HFF-Myc (cell line): Measurements from ENCODE around the gene SPRR3.

Source experiments
- DNase-seq: peaks from one replicate; pipeline ENCODE4 v3.0.0-alpha.2; 2011; ENCODE audit warnings: low read depth; ENCODE audit errors: extremely low read depth
- H3K4me3 ChIP-seq: replicated peaks from 2 replicates; pipeline ENCODE4 v1.5.1; 2011; ENCODE audit warnings: low read depth, mild to moderate bottlenecking, control low read depth, low read length
- TF ChIP-seq, protein P1 (sequence below): IDR thresholded peaks from 2 replicates; pipeline ENCODE4 v1.5.1; 2012; ENCODE audit warnings: mild to moderate bottlenecking, low read depth, low read length, control low read depth; ENCODE audit errors: missing control alignments

Gene SPRR3, protein sequence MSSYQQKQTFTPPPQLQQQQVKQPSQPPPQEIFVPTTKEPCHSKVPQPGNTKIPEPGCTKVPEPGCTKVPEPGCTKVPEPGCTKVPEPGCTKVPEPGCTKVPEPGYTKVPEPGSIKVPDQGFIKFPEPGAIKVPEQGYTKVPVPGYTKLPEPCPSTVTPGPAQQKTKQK

DNA sequence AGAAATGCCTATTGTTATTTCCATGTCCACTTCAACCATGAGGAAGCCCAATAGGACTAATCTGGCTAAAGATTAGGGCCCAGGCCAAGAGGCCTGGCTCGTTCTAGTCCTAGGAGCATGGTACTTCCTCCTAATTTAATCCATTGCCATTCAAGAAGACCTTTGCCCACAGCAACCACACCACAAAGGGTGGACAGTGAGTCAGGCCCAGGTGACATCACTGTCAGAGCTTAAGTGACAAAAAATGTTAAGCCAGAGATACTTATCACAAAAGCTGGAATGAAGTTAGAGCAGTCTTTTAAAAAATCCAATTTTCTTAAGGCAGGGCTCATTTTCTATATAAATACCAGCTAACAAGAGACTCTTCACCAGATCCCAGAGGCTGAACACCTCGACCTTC is at the start of gene SPRR3:
Gene SPRR3 (plus strand): TSS at position 368 of the 400 bp plus-strand sequence. CDS start 1,272 bp downstream, outside the sequence.
- TF ChIP-seq, protein P1, sequence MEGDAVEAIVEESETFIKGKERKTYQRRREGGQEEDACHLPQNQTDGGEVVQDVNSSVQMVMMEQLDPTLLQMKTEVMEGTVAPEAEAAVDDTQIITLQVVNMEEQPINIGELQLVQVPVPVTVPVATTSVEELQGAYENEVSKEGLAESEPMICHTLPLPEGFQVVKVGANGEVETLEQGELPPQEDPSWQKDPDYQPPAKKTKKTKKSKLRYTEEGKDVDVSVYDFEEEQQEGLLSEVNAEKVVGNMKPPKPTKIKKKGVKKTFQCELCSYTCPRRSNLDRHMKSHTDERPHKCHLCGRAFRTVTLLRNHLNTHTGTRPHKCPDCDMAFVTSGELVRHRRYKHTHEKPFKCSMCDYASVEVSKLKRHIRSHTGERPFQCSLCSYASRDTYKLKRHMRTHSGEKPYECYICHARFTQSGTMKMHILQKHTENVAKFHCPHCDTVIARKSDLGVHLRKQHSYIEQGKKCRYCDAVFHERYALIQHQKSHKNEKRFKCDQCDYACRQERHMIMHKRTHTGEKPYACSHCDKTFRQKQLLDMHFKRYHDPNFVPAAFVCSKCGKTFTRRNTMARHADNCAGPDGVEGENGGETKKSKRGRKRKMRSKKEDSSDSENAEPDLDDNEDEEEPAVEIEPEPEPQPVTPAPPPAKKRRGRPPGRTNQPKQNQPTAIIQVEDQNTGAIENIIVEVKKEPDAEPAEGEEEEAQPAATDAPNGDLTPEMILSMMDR = no peak
- DNase-seq = no peak
- H3K4me3 ChIP-seq = no peak within 1 kb of the TSS

DNA sequence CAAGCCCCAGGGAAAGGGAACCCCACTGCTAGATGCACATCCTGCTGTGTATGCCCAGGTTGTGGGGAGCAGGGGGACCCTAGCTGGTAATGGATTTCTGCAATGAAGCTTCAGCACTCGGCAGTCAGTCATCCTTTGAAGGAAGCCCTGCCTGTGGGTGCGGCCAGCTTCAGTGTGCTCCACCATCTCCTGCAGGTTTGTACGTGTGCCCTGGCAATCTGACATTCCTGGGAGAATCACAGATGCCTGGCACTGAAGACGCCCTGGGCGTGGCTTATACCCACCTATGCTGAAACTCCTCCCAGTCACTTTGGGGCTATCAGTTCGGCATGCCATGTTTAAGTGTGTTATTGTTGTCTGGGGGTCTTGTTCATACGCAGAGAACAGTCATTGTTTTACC is 47.8 kb upstream of the SPRR3 start:
- DNase-seq = no peak
- TF ChIP-seq, protein P1 = no peak
- H3K4me3 ChIP-seq = no peak overlapping the region

DNA sequence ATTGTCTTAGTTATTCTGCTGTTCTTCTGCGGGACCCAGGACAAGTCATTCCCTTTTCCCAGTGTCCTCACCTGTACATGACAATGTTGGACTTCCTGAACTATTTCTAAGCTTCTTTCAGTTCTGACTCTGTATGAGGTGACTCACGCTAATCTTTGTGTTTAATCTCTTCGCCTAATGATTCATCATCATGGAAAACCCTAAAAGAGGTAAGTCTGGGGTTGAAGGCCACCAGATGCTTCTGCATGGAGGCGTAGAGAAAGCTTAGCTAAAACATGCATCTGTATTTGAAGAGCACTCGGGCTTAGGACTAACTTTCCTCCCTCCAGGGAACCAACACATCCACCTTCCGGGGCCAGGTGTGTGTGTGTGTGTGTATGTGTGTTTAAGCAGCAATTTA is 47.1 kb upstream of the SPRR3 start:
- DNase-seq = no peak
- TF ChIP-seq, protein P1 = no peak
- H3K4me3 ChIP-seq = no peak overlapping the region

DNA sequence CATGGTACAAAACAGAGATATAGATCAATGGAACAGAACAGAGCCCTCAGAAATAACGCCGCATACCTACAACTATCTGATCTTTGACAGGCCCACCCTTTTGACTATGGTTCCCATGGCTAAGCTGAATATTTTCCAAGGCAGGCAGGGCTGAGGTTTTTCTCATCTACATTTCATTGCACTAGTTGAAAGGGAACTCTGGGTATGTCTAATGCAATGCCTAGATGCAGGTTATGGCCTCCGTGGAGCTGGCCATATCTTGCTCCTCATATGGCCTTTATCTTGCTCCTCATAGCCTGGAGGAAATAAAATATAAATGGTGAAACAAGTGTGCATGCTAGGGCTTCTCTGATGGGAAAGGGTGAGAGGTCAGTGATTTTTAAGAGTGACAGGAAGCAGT is 44.0 kb upstream of the SPRR3 start:
- no peak for DNase-seq
- TF ChIP-seq, protein P1 = no peak
- no peak overlapping the region for H3K4me3 ChIP-seq

DNA sequence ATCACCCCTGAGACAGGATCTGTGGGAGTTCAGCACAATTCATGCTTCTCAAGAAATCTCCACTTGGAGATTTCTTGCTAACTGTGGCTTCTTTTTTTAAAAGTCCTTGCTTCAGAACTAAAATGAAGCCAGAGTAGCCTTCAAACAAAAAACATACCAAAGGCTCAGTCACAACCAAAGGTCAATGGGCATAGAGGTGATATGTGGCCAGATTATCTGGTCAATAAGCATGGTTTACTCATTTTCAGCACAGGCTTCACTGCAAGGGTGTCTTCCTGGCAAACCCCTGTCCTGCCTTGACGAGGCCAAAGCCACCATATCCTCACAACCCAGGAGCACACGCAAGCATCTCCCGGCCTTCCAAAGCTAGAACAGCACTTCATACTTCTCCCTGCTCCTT is 42.3 kb upstream of the SPRR3 start:
- TF ChIP-seq, protein P1 = no peak
- no peak for DNase-seq
- no peak overlapping the region for H3K4me3 ChIP-seq

DNA sequence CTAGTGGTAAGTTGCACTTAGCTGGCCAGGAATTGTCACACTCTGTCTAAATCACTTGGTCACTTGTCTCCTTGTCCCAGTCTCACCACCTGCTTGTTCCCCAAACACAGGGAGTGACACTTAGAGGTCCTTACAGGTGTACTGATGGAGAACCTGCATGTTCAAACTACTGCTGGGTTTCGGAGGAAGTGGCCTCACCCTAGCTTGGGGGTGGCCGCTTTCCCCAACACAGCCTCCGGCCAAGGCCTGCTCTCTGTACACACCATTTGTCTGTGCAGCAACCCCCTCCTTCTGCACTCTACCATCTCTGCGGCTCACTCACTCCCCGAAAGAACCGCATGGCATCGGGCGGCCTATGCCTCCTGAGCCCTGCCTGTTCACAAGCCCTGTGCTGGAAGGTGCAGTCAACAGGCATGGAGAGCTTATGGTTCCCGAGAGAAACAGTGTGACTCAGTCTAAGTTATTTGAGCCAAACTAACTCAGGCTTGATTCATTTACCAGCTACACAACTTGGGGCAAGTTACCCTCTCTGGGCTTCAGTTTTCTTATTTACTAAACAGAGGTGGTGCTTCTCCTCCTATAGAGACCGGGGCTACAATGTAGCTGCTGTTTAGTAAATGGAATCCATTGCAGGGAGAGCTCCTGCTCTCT is 41.6 kb upstream of the SPRR3 start:
- DNase-seq = no peak
- no peak overlapping the region for H3K4me3 ChIP-seq
- TF ChIP-seq, protein P1 = no peak
